MCF 10A (cell line): Measurements from ENCODE around the gene MYO10. TPM values are rescaled to one million over a fixed set of nuclear protein-coding genes. Genes with fewer than 3 reads are reported as not detected.

Experiments
- BruUV-seq: library from RNA; stranded (reverse); fragments of 400-500 nt; replicated peaks from 2 replicates; lab custom pipeline; 2021; lab: Mats Ljungman, UMichigan
- CTCF ChIA-PET: fragments of 300-600 bp; sonication (Branson Sonifier 250); formaldehyde crosslinking; extraction: SDS; loops from one replicate; lab custom pipeline; 2021; ENCODE audit warnings: antibody characterized with exemption, inconsistent platforms; lab: Yijun Ruan, JAX
- POLR2A ChIA-PET: fragments of 300-600, 350-650 bp; sonication (Branson Sonifier 250); formaldehyde crosslinking; extraction: SDS; loops from one replicate; lab custom pipeline; 2020; ENCODE audit warnings: antibody characterized with exemption, inconsistent platforms; lab: Yijun Ruan, JAX
- DNase-seq: peaks from one replicate; pipeline ENCODE4 v3.0.0-alpha.2; 2018; ENCODE audit not compliant: unreplicated experiment
- H3K27ac Mint-ChIP-seq: one replicate; pipeline ENCODE4 v1.8.0; 2022; ENCODE audit warnings: mild to moderate bottlenecking, low read depth, mixed read lengths; ENCODE audit not compliant: unreplicated experiment
- H3K27me3 Mint-ChIP-seq: one replicate; pipeline ENCODE4 v1.8.0; 2022; ENCODE audit warnings: mixed read lengths; ENCODE audit not compliant: insufficient read depth, unreplicated experiment
- H3K36me3 Mint-ChIP-seq: one replicate; pipeline ENCODE4 v1.8.0; 2022; ENCODE audit warnings: mild to moderate bottlenecking, moderate library complexity, mixed read lengths; ENCODE audit not compliant: insufficient read depth, unreplicated experiment
- H3K4me1 Mint-ChIP-seq: one replicate; pipeline ENCODE4 v1.8.0; 2022; ENCODE audit warnings: mixed read lengths; ENCODE audit not compliant: insufficient read depth, unreplicated experiment
- H3K4me3 Mint-ChIP-seq: one replicate; pipeline ENCODE4 v1.8.0; 2022; ENCODE audit warnings: mild to moderate bottlenecking, moderate library complexity, mixed read lengths; ENCODE audit not compliant: unreplicated experiment
- H3K9me3 Mint-ChIP-seq: one replicate; pipeline ENCODE4 v1.8.0; 2022; ENCODE audit warnings: mixed read lengths; ENCODE audit not compliant: unreplicated experiment
- CTCF ChIP-seq: fragments of 200-600 bp; IDR thresholded peaks from one replicate; pipeline ENCODE4 v1.8.0; 2022; ENCODE audit warnings: antibody characterized with exemption, mild to moderate bottlenecking; ENCODE audit not compliant: unreplicated experiment
- intact Hi-C: fragments of 100-400 bp; cut with micrococcal nuclease; formaldehyde crosslinking; loops from 2 replicates; pipeline ENCODE4 v1.14.1; 2022
- total RNA-seq: library from RNA; stranded (reverse); gene quantifications from 2 replicates; pipeline ENCODE4 v1.2.3, GENCODE V29; 2022

MYO10 gene
- total RNA-seq, 1 experiment from 2014 or later: 35.7 TPM

DNA sequence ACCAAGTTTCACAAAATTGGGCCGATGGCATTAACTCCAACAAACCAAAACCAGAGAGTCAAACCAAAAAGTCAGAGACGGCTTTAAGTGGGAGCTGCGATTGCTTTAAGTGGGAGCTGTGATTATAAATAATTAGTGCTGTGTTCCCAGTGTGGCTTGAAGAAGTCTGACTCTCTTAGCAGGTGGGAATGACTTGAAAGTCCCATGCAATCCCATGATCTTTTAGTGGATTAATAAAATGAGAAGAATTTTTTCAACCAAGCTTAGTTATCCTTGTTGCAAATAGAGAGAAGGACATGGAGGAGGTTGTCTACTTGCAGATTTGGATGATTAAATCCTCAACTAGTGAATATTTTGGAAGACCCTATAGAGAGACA is 68.5 kb downstream of the MYO10 start:
- Mint-ChIP-seq H3K4me1 (peaks cover 18% of the 10 kb centered on the region), H3K27ac (no peak overlapping the region), H3K27me3 (no peaks in the 10 kb centered on the region), H3K9me3 (no peaks in the 10 kb centered on the region), H3K4me3 (no peak overlapping the region), H3K36me3 (peaks cover 12% of the 10 kb centered on the region)
- intact Hi-C loops: no loop called here
- no peak for TF ChIP-seq CTCF
- no TSS peak for BruUV-seq
- CTCF ChIA-PET: interaction anchor here (0.6 kb wide), 1 partner anchor 56 kb away, joined by 3 read pairs; no protein-coding TSS in a partner anchor
- DNase-seq: no peak
- POLR2A ChIA-PET: no interaction called here

GRCh38 chr5:16866795-16867576 is 69.1 kb downstream of the MYO10 start:
- no peak overlapping the region for H3K27ac Mint-ChIP-seq
- CTCF ChIA-PET: interaction anchor here (0.8 to 0.9 kb wide), 2 partner anchors 66 to 323 kb away, joined by 3 to 4 read pairs; no protein-coding TSS in a partner anchor
- BruUV-seq: no TSS peak
- DNase-seq: no peak
- no peak overlapping the region for H3K4me3 Mint-ChIP-seq
- no peak for TF ChIP-seq CTCF
- intact Hi-C loops: no loop called here
- POLR2A ChIA-PET: interaction anchor here (0.6 to 1.3 kb wide), 2 partner anchors 46 to 288 kb away, joined by 3 to 6 read pairs; no protein-coding TSS in a partner anchor
- H3K9me3 Mint-ChIP-seq: no peaks in the 10 kb centered on the region
- H3K4me1 Mint-ChIP-seq: peaks cover 18% of the 10 kb centered on the region
- H3K36me3 Mint-ChIP-seq: peaks cover 10% of the 10 kb centered on the region
- no peaks in the 10 kb centered on the region for H3K27me3 Mint-ChIP-seq

GRCh38 chr5:16866273-16866672 is 69.8 kb downstream of the MYO10 start:
- Mint-ChIP-seq H3K9me3 (no peaks in the 10 kb centered on the region), H3K4me1 (peaks cover 13% of the 10 kb centered on the region), H3K36me3 (peaks cover 6% of the 10 kb centered on the region), H3K27ac (no peak overlapping the region), H3K4me3 (no peak overlapping the region), H3K27me3 (no peaks in the 10 kb centered on the region)
- POLR2A ChIA-PET: interaction anchor here (0.7 to 1.3 kb wide), 3 partner anchors 47 to 1451 kb away, joined by 3 to 6 read pairs (median 5); no protein-coding TSS in a partner anchor
- intact Hi-C loops: no loop called here
- CTCF ChIA-PET: interaction anchor here (0.6 to 1.8 kb wide), 5 partner anchors 15 to 337 kb away, joined by 3 to 5 read pairs (median 4); no protein-coding TSS in a partner anchor
- BruUV-seq: no TSS peak
- no peak for DNase-seq
- no peak for TF ChIP-seq CTCF

DNA sequence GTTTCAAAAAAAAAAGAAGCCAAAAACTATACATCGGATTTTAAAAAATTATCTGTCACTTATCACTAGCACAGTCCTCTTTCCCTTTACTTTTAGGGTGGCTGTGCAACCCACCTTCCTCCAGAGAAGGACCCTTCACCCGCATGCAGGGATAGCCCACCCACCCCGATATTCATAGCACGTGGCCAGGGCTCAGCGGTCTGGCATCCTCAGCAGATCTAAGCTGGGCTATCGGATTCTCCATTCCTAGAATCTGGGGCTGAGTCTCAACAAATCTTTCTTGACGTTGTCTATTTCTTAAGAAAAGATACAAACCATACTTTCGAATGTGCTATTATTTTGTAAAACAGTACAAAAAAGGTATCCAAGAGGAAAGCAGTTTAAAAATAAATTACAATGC is 70.9 kb downstream of the MYO10 start:
- POLR2A ChIA-PET: no interaction called here
- H3K27ac Mint-ChIP-seq: no peak overlapping the region
- no peaks in the 10 kb centered on the region for H3K9me3 Mint-ChIP-seq
- H3K4me1 Mint-ChIP-seq: peaks cover 3% of the 10 kb centered on the region
- no peak overlapping the region for H3K4me3 Mint-ChIP-seq
- BruUV-seq: no TSS peak
- H3K36me3 Mint-ChIP-seq: peaks cover 6% of the 10 kb centered on the region
- intact Hi-C loops: no loop called here
- CTCF ChIA-PET: interaction anchor here (1.8 kb wide), 1 partner anchor 324 kb away, joined by 4 read pairs; no protein-coding TSS in a partner anchor
- no peak for DNase-seq
- no peak for TF ChIP-seq CTCF
- no peaks in the 10 kb centered on the region for H3K27me3 Mint-ChIP-seq
